ENCODE measurements around the gene SSNA1.

DNA sequence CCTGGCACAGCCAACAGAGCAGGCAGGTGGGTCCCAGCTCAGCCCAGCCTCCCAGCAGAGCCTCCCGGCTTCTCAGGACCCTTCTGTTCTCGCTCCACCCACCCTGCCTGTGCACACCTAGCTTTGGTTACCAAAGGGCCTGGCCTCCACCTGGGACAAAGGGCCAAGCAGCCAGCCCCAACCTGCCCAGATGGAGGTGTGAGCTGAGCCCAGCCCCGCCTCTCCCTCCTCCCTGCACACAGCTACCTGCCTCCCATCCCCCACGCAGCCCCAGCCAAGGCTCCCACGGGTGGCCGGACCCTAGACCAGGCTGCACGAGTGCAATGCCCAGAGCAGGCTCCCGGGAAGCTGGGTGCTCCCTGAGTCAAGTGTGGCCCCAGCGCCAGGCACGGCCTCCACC, 6.4 kb downstream of the SSNA1 start:
- TF ChIP-seq, protein P1, sequence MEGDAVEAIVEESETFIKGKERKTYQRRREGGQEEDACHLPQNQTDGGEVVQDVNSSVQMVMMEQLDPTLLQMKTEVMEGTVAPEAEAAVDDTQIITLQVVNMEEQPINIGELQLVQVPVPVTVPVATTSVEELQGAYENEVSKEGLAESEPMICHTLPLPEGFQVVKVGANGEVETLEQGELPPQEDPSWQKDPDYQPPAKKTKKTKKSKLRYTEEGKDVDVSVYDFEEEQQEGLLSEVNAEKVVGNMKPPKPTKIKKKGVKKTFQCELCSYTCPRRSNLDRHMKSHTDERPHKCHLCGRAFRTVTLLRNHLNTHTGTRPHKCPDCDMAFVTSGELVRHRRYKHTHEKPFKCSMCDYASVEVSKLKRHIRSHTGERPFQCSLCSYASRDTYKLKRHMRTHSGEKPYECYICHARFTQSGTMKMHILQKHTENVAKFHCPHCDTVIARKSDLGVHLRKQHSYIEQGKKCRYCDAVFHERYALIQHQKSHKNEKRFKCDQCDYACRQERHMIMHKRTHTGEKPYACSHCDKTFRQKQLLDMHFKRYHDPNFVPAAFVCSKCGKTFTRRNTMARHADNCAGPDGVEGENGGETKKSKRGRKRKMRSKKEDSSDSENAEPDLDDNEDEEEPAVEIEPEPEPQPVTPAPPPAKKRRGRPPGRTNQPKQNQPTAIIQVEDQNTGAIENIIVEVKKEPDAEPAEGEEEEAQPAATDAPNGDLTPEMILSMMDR (IDR thresholded peaks at IDR 0.05; ENCODE audit: insufficient read depth, low read depth, low read length) = no peak
- TF ChIP-seq EZH2 (IDR thresholded peaks at IDR 0.05; ENCODE audit: insufficient read depth, low read length) = no peak
